Neural crest cell (in vitro differentiated cells): ENCODE results near the gene MRPL43. TPM values are rescaled to one million over a fixed set of nuclear protein-coding genes. Genes with fewer than 3 reads are reported as not detected.

Source experiments
- DNase-seq: peaks from one replicate; pipeline ENCODE4 v3.0.0; 2021; ENCODE audit warnings: low read depth, mixed read lengths, low spot score
- H3K27ac Mint-ChIP-seq: one replicate; pipeline ENCODE4 v1.8.0; 2021; ENCODE audit warnings: mild to moderate bottlenecking, mixed read lengths; ENCODE audit not compliant: unreplicated experiment
- H3K27me3 Mint-ChIP-seq: 2 replicates; pipeline ENCODE4 v1.8.0; 2021; ENCODE audit warnings: low read depth, mild to moderate bottlenecking, mixed read lengths
- H3K36me3 Mint-ChIP-seq: 2 replicates; pipeline ENCODE4 v1.8.0; 2021; ENCODE audit warnings: low read depth, mild to moderate bottlenecking, mixed read lengths
- H3K4me1 Mint-ChIP-seq: 2 replicates; pipeline ENCODE4 v1.8.0; 2021; ENCODE audit warnings: mixed read lengths
- H3K4me3 Mint-ChIP-seq: one replicate; pipeline ENCODE4 v1.8.0; 2021; ENCODE audit warnings: mild to moderate bottlenecking, mixed read lengths
- H3K9me3 Mint-ChIP-seq: 2 replicates; pipeline ENCODE4 v1.8.0; 2021; ENCODE audit warnings: mixed read lengths
- total RNA-seq: library from RNA; stranded (reverse); gene quantifications from 2 replicates; pipeline ENCODE4 v1.2.1, GENCODE V29; 2021
- TF ChIP-seq, protein P1 (sequence below): fragments of 200-600 bp; sonication (generic); conservative IDR thresholded peaks from 2 replicates; pipeline ENCODE4 v1.5.0; 2021; ENCODE audit warnings: antibody characterized with exemption, mild to moderate bottlenecking

The MRPL43 gene
- total RNA-seq, 1 donor from 2014 or later: 64.0 TPM

DNA sequence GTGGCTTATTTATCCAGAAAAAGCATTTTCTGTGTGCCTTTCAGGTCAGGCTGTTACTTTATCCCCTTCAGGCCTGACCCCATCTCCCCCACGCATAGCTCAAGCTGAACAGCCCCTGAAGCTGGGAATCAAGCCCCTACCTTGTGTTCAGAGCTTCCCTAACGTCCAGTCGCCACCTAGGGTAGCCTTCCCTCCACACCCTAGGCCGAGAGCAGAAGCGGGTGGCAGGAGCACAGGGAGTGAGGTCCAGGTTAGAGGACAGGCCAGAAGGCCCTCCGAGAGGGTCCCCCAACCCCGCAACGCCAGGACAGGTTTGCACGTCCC, 18.5 kb downstream of the MRPL43 start:
- Mint-ChIP-seq H3K27ac (peak overlapping the region; percentile 20), H3K36me3 (no peaks in the 10 kb centered on the region), H3K27me3 (peaks cover 6% of the 10 kb centered on the region), H3K9me3 (no peaks in the 10 kb centered on the region), H3K4me3 (peak overlapping the region; percentile 70), H3K4me1 (peaks cover 52% of the 10 kb centered on the region)
- TF ChIP-seq, protein P1, sequence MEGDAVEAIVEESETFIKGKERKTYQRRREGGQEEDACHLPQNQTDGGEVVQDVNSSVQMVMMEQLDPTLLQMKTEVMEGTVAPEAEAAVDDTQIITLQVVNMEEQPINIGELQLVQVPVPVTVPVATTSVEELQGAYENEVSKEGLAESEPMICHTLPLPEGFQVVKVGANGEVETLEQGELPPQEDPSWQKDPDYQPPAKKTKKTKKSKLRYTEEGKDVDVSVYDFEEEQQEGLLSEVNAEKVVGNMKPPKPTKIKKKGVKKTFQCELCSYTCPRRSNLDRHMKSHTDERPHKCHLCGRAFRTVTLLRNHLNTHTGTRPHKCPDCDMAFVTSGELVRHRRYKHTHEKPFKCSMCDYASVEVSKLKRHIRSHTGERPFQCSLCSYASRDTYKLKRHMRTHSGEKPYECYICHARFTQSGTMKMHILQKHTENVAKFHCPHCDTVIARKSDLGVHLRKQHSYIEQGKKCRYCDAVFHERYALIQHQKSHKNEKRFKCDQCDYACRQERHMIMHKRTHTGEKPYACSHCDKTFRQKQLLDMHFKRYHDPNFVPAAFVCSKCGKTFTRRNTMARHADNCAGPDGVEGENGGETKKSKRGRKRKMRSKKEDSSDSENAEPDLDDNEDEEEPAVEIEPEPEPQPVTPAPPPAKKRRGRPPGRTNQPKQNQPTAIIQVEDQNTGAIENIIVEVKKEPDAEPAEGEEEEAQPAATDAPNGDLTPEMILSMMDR: no peak
- no peak for DNase-seq

DNA sequence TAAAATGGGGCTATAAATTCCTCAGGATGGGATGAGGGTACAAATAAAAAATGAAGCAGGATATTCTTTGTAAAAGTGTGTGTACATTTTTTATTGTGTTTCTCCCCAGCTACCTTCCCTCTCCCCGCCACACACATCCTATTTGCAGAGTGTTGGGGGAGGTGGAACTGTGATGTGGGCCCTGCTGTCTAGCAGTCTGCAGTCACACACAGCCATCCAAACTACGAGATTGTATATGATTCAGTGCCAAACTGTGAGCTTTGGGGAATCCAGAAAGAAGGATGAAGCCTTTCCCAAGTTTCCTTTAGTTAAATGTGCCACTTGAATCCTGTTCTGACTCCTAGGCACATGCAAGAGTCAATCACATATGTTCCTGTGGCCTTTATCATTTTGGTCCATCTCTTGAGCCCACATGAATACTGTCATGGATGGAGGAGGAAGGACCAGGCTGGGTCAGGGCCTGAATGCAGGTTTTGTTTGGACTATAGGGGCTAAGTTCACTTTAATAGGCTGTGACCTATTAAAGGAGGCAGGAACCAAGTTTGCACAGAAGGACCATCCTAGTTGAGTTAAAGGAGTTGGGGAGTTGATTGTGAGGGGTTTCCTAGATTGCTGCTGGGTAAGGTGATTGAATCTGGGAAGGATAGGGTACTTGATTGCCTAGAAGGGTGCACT, 19.1 kb downstream of the MRPL43 start:
- Mint-ChIP-seq H3K9me3 (no peaks in the 10 kb centered on the region), H3K36me3 (no peaks in the 10 kb centered on the region), H3K4me1 (peaks cover 50% of the 10 kb centered on the region), H3K4me3 (peak overlapping the region; percentile 70), H3K27me3 (peaks cover 6% of the 10 kb centered on the region), H3K27ac (no peak overlapping the region)
- TF ChIP-seq, protein P1: no peak
- DNase-seq: no peak

DNA sequence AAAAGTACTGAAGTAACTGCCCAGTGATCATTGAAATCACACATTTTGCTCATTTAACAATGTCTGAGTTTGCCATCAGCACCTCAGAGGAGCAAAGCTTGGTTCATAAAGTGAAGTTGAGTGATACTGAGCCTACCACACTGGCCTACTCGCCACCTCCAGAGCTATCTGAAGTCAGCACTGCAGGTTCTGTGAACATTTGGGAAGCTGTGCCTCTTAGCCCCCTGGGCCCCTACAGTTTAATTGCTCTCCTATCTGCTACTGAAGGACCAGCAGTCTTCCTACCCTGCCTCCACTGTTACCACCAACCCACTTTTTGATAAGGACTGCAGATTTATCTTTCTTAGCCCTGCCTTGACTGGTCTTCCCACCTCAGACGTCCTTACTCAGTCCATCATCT, 20.0 kb downstream of the MRPL43 start:
- no peak overlapping the region for H3K4me3 Mint-ChIP-seq
- H3K27ac Mint-ChIP-seq: no peak overlapping the region
- H3K36me3 Mint-ChIP-seq: no peaks in the 10 kb centered on the region
- peaks cover 43% of the 10 kb centered on the region for H3K4me1 Mint-ChIP-seq
- H3K27me3 Mint-ChIP-seq: peaks cover 6% of the 10 kb centered on the region
- no peak for DNase-seq
- H3K9me3 Mint-ChIP-seq: no peaks in the 10 kb centered on the region
- TF ChIP-seq, protein P1: no peak

DNA sequence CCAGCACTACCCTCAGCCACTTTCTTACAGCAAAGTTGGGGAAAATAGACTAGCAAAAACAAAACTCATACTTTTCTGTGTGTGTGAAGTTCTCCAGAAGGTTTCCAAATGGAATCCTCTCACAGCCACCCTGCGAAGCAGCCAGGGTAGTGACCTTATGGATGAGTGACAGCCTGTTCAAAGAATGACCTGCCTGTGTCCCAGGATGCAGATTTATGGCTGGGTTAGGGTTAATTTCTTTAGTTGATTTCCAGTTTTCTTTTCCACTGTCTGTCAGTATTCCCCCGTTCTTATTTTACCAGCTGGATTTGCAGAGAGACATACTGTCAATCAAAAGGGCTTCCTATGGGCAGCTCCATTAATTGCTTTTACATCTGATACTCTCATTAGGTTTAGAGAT, 20.4 kb downstream of the MRPL43 start:
- no peaks in the 10 kb centered on the region for H3K36me3 Mint-ChIP-seq
- no peak for DNase-seq
- peaks cover 6% of the 10 kb centered on the region for H3K27me3 Mint-ChIP-seq
- no peak overlapping the region for H3K4me3 Mint-ChIP-seq
- no peaks in the 10 kb centered on the region for H3K9me3 Mint-ChIP-seq
- H3K4me1 Mint-ChIP-seq: peaks cover 39% of the 10 kb centered on the region
- no peak overlapping the region for H3K27ac Mint-ChIP-seq
- TF ChIP-seq, protein P1: no peak

DNA sequence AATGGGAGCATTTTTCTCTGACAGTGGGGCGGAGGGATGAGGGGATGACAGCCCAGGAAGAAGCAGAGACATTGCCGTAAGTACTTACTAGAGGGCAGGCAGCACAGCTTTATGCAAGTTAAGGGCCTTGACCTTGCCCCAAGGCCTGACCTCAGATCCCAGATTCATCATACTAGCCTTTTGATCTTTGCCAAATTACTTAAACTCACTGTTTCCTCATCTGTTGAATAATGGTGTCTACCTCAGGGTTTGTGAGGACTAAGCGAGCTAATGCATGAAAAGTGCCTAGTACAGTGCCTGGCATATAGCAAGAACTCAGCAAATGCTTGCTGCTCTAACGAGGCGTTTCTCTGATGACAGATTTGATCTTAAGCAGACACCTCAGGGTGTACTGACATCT, 21.5 kb downstream of the MRPL43 start:
- TF ChIP-seq, protein P1: no peak
- Mint-ChIP-seq H3K9me3 (no peaks in the 10 kb centered on the region), H3K27me3 (peaks cover 6% of the 10 kb centered on the region), H3K36me3 (no peaks in the 10 kb centered on the region), H3K4me1 (peaks cover 29% of the 10 kb centered on the region), H3K4me3 (no peak overlapping the region), H3K27ac (no peak overlapping the region)
- DNase-seq: no peak

DNA sequence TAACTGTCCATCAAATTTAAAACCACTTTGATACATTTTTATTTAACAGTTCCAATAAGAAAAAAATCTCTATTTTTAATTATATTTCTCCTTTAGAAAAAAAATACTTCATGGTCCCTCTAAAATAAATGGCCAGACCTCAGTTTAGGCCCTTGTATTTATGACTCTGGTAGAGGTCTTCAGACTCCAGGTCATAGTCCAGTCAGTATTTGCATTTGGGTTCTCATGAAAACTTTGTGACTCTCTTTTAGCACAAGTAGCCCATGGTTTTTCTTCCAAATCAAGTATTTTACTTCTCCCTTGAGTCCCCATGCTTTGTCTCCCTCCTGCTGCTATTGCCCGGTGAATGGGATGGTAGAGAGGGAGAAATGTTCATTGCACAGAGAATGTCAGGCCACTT, 23.5 kb downstream of the MRPL43 start:
- no peak overlapping the region for H3K4me3 Mint-ChIP-seq
- TF ChIP-seq, protein P1: no peak
- no peak overlapping the region for H3K27ac Mint-ChIP-seq
- H3K9me3 Mint-ChIP-seq: no peaks in the 10 kb centered on the region
- H3K27me3 Mint-ChIP-seq: no peaks in the 10 kb centered on the region
- DNase-seq: no peak
- H3K36me3 Mint-ChIP-seq: peaks cover 4% of the 10 kb centered on the region
- H3K4me1 Mint-ChIP-seq: peaks cover 18% of the 10 kb centered on the region
